ENCODE data around the gene KHDC1L.

GRCh38 chr6:73252703-73253102 lies 27.4 kb upstream of the KHDC1L start:
- TF ChIP-seq, protein P1, sequence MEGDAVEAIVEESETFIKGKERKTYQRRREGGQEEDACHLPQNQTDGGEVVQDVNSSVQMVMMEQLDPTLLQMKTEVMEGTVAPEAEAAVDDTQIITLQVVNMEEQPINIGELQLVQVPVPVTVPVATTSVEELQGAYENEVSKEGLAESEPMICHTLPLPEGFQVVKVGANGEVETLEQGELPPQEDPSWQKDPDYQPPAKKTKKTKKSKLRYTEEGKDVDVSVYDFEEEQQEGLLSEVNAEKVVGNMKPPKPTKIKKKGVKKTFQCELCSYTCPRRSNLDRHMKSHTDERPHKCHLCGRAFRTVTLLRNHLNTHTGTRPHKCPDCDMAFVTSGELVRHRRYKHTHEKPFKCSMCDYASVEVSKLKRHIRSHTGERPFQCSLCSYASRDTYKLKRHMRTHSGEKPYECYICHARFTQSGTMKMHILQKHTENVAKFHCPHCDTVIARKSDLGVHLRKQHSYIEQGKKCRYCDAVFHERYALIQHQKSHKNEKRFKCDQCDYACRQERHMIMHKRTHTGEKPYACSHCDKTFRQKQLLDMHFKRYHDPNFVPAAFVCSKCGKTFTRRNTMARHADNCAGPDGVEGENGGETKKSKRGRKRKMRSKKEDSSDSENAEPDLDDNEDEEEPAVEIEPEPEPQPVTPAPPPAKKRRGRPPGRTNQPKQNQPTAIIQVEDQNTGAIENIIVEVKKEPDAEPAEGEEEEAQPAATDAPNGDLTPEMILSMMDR (IDR thresholded peaks at IDR 0.05; ENCODE audit: low read depth, low read length): no peak
- no peak for TF ChIP-seq EZH2phosphoT487 (IDR thresholded peaks at IDR 0.05; ENCODE audit: low read depth)

All from OCI-LY3 (cell line).